Panc1 (cell line): ENCODE results near the gene ZNF91. TPM values are rescaled to one million over a fixed set of nuclear protein-coding genes. Genes with fewer than 3 reads are reported as not detected.

Experiments
- ATAC-seq: fragments of 200-7000 bp; cut with Tn5 transposase; 2 replicates; pipeline ENCODE4 v1.9.1; 2020; ENCODE audit warnings: mild to moderate bottlenecking, moderate library complexity
- BruUV-seq: library from RNA; stranded (reverse); fragments of 400-500 nt; replicated peaks from 2 replicates; lab custom pipeline; 2021; lab: Mats Ljungman, UMichigan
- CTCF ChIA-PET: fragments of 300-600 bp; sonication (Branson Sonifier 250); formaldehyde crosslinking; loops from one replicate; lab custom pipeline; 2022; ENCODE audit warnings: antibody characterized with exemption; lab: Charles Lee
- POLR2A ChIA-PET: fragments of 300-600 bp; sonication (Branson Sonifier 250); formaldehyde crosslinking; loops from one replicate; lab custom pipeline; 2022; ENCODE audit warnings: antibody characterized with exemption; lab: Charles Lee
- DNase-seq: peaks from one replicate; pipeline ENCODE4 v3.0.0-alpha.2; 2010; ENCODE audit warnings: low read depth, low spot score
- H3K27ac ChIP-seq: 2 replicates; pipeline ENCODE4 v1.5.1; 2011; ENCODE audit warnings: mild to moderate bottlenecking, low read length, inconsistent platforms
- H3K27me3 ChIP-seq: fragments of 200-500 bp; sonication (Bioruptor generic); 2 replicates; pipeline ENCODE4 v1.6.0; 2014; ENCODE audit warnings: low read length, inconsistent platforms; ENCODE audit not compliant: control insufficient read depth, insufficient read depth
- H3K36me3 ChIP-seq: fragments of 200-500 bp; sonication (Bioruptor generic); 2 replicates; pipeline ENCODE4 v1.5.1; 2014; ENCODE audit warnings: inconsistent platforms, mild to moderate bottlenecking, low read length, moderate library complexity; ENCODE audit not compliant: control insufficient read depth, insufficient read depth
- H3K4me1 ChIP-seq: 2 replicates; pipeline ENCODE4 v1.5.1; 2011; ENCODE audit warnings: inconsistent platforms, mild to moderate bottlenecking, low read length, moderate library complexity; ENCODE audit not compliant: control insufficient read depth, insufficient read depth
- H3K4me3 ChIP-seq, 2 experiments: 2 replicates each; pipeline ENCODE4 v1.5.1; 2011 to 2012; ENCODE audit warnings: low read depth in 2 of 2, low read length in 2 of 2, mild to moderate bottlenecking in 2 of 2, inconsistent platforms in 1 of 2, moderate library complexity in 1 of 2
- H3K9me3 ChIP-seq: fragments of 200-500 bp; sonication (Bioruptor generic); 2 replicates; pipeline ENCODE4 v1.5.1; 2014; ENCODE audit warnings: low read depth, mild to moderate bottlenecking, inconsistent platforms, low read length, moderate library complexity; ENCODE audit not compliant: control insufficient read depth, insufficient read depth
- CTCF ChIP-seq: fragments of 450-650 bp; IDR thresholded peaks from 2 replicates; pipeline ENCODE4 v1.5.1; 2017; ENCODE audit warnings: mild to moderate bottlenecking
- POLR2AphosphoS5 ChIP-seq: IDR thresholded peaks from 2 replicates; pipeline ENCODE4 v1.6.1; 2012; ENCODE audit warnings: mild to moderate bottlenecking, low read depth, low read length, moderate library complexity
- SIN3A ChIP-seq: IDR thresholded peaks from 2 replicates; pipeline ENCODE4 v1.6.1; 2012; ENCODE audit warnings: low read depth, mild to moderate bottlenecking, low read length, moderate library complexity, borderline replicate concordance; ENCODE audit not compliant: insufficient read depth
- TCF7L2 ChIP-seq: IDR thresholded peaks from 2 replicates; pipeline ENCODE4 v1.6.1; 2011; ENCODE audit warnings: mild to moderate bottlenecking, low read depth, low read length, inconsistent platforms
- in situ Hi-C: cut with HindIII; loops from 2 replicates; pipeline ENCODE4 v1.10.0; 2016; ENCODE audit warnings: low sequenced_read_pairs, low pct_unique_long_range_greater_than_20kb
- intact Hi-C: fragments of 100-400 bp; cut with micrococcal nuclease; formaldehyde crosslinking; loops from one replicate; pipeline ENCODE4 v1.10.0; 2022; ENCODE audit not compliant: unreplicated experiment
- total RNA-seq: library from RNA; stranded (reverse); gene quantifications from one replicate; pipeline ENCODE4 v1.2.1, GENCODE V29; 2021; ENCODE audit not compliant: unreplicated experiment
- TF ChIP-seq, protein P1 (sequence below), 2 experiments: IDR thresholded peaks; 2 replicates each; pipeline ENCODE4 v1.6.1; 2011 to 2012; ENCODE audit warnings: low read depth in 2 of 2, control low read depth in 1 of 2, low read length in 1 of 2, mild to moderate bottlenecking in 1 of 2, moderate library complexity in 1 of 2; ENCODE audit not compliant: insufficient read depth in 1 of 2

Gene ZNF91
- total RNA-seq, 1 experiment from 2014 or later, result 20.6 TPM

DNA sequence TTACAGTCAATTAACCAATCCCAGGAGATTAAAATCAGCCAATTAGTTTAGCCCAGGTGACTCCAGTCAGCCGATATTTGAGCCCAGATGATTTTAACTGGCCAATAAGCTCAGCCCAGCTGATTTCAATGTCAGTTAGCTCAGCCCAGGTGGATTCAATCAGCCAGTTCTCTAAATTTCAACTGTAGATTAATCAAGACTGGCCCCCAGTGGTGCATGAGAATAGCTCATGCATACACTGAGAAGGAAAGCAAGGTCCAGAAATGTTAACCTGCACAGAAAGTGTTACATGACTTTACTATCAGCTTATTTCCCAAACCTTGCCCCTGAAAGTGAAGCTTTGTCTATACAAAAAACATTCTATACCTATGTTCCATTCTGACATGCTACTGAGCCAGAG, 89.7 kb downstream of the ZNF91 start:
- ChIA-PET CTCF (no interaction called here), POLR2A (no interaction called here)
- H3K4me1 ChIP-seq, result no peaks in the 10 kb centered on the region
- H3K27ac ChIP-seq, result no peak overlapping the region
- DNase-seq (no peak), ATAC-seq (no peak)
- H3K9me3 ChIP-seq, result no peaks in the 10 kb centered on the region
- BruUV-seq, result no TSS peak
- H3K27me3 ChIP-seq, result no peaks in the 10 kb centered on the region
- H3K36me3 ChIP-seq, result no peaks in the 10 kb centered on the region
- in situ Hi-C loops, result no loop called here
- intact Hi-C loops, result no loop called here
- TF ChIP-seq CTCF, result no peak
- no peak for TF ChIP-seq POLR2AphosphoS5
- TF ChIP-seq, protein P1, sequence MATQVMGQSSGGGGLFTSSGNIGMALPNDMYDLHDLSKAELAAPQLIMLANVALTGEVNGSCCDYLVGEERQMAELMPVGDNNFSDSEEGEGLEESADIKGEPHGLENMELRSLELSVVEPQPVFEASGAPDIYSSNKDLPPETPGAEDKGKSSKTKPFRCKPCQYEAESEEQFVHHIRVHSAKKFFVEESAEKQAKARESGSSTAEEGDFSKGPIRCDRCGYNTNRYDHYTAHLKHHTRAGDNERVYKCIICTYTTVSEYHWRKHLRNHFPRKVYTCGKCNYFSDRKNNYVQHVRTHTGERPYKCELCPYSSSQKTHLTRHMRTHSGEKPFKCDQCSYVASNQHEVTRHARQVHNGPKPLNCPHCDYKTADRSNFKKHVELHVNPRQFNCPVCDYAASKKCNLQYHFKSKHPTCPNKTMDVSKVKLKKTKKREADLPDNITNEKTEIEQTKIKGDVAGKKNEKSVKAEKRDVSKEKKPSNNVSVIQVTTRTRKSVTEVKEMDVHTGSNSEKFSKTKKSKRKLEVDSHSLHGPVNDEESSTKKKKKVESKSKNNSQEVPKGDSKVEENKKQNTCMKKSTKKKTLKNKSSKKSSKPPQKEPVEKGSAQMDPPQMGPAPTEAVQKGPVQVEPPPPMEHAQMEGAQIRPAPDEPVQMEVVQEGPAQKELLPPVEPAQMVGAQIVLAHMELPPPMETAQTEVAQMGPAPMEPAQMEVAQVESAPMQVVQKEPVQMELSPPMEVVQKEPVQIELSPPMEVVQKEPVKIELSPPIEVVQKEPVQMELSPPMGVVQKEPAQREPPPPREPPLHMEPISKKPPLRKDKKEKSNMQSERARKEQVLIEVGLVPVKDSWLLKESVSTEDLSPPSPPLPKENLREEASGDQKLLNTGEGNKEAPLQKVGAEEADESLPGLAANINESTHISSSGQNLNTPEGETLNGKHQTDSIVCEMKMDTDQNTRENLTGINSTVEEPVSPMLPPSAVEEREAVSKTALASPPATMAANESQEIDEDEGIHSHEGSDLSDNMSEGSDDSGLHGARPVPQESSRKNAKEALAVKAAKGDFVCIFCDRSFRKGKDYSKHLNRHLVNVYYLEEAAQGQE (IDR thresholded peaks at IDR 0.05; ENCODE audit: insufficient read depth in 1 of 2, low read depth in 2 of 2, low read length in 1 of 2), result no peak
- no peak for TF ChIP-seq SIN3A
- TF ChIP-seq TCF7L2, result no peak
- no peak overlapping the region for H3K4me3 ChIP-seq

DNA sequence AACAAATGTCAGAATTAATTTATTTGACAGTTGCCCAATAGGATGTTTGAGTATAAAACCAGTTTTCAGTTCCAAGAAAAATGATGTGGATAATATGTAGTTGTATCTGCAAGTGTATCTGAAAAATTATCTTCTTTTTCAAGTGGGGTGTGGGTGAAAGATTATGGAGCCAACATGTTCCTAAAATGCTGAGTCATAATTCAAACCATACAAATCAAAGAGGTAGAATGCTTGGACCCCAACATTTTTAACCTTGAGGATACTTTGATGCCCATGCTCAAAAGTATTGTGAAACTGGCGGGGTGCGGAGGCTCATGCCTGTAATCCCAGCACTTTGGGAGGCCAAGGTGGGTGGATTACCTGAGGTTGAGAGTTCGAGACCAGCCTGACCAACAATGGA, 91.0 kb downstream of the ZNF91 start:
- TF ChIP-seq TCF7L2, result no peak
- TF ChIP-seq, protein P1 (IDR thresholded peaks at IDR 0.05; ENCODE audit: insufficient read depth in 1 of 2, low read depth in 2 of 2, low read length in 1 of 2), result no peak
- no peak for TF ChIP-seq CTCF
- no peak for TF ChIP-seq SIN3A
- TF ChIP-seq POLR2AphosphoS5, result no peak
- POLR2A ChIA-PET, result no interaction called here
- no peak for DNase-seq
- CTCF ChIA-PET, result no interaction called here
- intact Hi-C loops, result no loop called here
- ATAC-seq, result no peak
- no peak overlapping the region for H3K4me3 ChIP-seq
- in situ Hi-C loops, result no loop called here
- BruUV-seq, result no TSS peak
- H3K4me1 ChIP-seq, result no peaks in the 10 kb centered on the region
- H3K27me3 ChIP-seq, result no peaks in the 10 kb centered on the region
- H3K27ac ChIP-seq, result no peak overlapping the region
- no peaks in the 10 kb centered on the region for H3K9me3 ChIP-seq
- H3K36me3 ChIP-seq, result no peaks in the 10 kb centered on the region
